Lung (tissue), 12 donors: ENCODE results near the gene LEKR1. TPM values are rescaled to one million over a fixed set of nuclear protein-coding genes. Genes with fewer than 3 reads are reported as not detected.
"Not testable (repeated sequence)": the region's sequence is repeated elsewhere in the genome, so short reads cannot be mapped to it uniquely, and the experiment has no call there.

Experiments used
- ATAC-seq: fragments of 200-7000 bp; cut with Tn5 transposase; one replicate; pipeline ENCODE4 v1.9.1; 2020; ENCODE audit warnings: moderate number of reproducible peaks; ENCODE audit not compliant: insufficient read depth, low FRiP score
- DNase-seq, 3 donors: peaks; one replicate each; pipeline ENCODE4 v3.0.0-alpha.2; 2013 to 2017
- H3K27ac ChIP-seq, 2 donors: one replicate each; pipeline ENCODE4 v1.5.1; 2013; ENCODE audit warnings: mild to moderate bottlenecking in 2 of 2, moderate library complexity in 2 of 2, control low read depth in 1 of 2, inconsistent platforms in 1 of 2, low read depth in 1 of 2, low read length in 1 of 2
- H3K27me3 ChIP-seq, 3 donors: one replicate each; pipeline ENCODE4 v1.5.1; 2013; ENCODE audit warnings: low read length in 2 of 3; ENCODE audit not compliant: control insufficient read depth in 3 of 3, insufficient read depth in 3 of 3
- H3K36me3 ChIP-seq, 4 donors: one replicate each; pipeline ENCODE4 v1.5.1; 2013; ENCODE audit warnings: low read length in 4 of 4, mild to moderate bottlenecking in 1 of 4, moderate library complexity in 1 of 4; ENCODE audit not compliant: control insufficient read depth in 4 of 4, insufficient read depth in 4 of 4
- H3K4me1 ChIP-seq, 5 donors: one replicate each; pipeline ENCODE4 v1.5.1; 2013; ENCODE audit warnings: low read length in 5 of 5, mild to moderate bottlenecking in 2 of 5, moderate library complexity in 1 of 5; ENCODE audit not compliant: control insufficient read depth in 5 of 5, insufficient read depth in 5 of 5
- H3K4me3 ChIP-seq: one replicate; pipeline ENCODE4 v1.5.1; 2013; ENCODE audit warnings: mild to moderate bottlenecking, control low read depth, moderate library complexity
- H3K9ac ChIP-seq, 2 donors: one replicate each; pipeline ENCODE4 v1.5.1; 2013; ENCODE audit warnings: low read length in 2 of 2, control low read depth in 1 of 2; ENCODE audit not compliant: insufficient read depth in 1 of 2
- H3K9me3 ChIP-seq, 4 donors: one replicate each; pipeline ENCODE4 v1.5.1; 2013; ENCODE audit warnings: low read length in 3 of 4, mild to moderate bottlenecking in 1 of 4, moderate library complexity in 1 of 4; ENCODE audit not compliant: control insufficient read depth in 4 of 4, insufficient read depth in 3 of 4
- WGBS, 2 donors: extraction: QIAGEN DNeasy Blood & Tissue Kit; methylation state at CpG; one replicate each; pipeline ENCODE4 v1.1.7; 2013; 5-methylcytosine and 5-hydroxymethylcytosine counted together
- polyA plus RNA-seq, 2 donors: library from polyadenylated mRNA; stranded (reverse); fragments of 200-250 nt; gene quantifications; one replicate each; pipeline ENCODE4 v1.2.1, GENCODE V29; 2013
- total RNA-seq, 2 donors: library from RNA; depleted of rRNA in 1 of 2; stranded (reverse); fragments of >200 nt in 1 of 2; gene quantifications; one replicate each; pipeline ENCODE4 v1.2.1, GENCODE V29; 2014 to 2021
- TF ChIP-seq, protein P1 (sequence below): IDR thresholded peaks from 2 replicates; pipeline ENCODE4 v1.5.1; 2012; ENCODE audit warnings: mild to moderate bottlenecking; ENCODE audit errors: control extremely low read depth, extremely low read depth
- donor health status: control.
- donor health status: control.
- donor health status: Bipolar disorder and iron deficiency.
- donor health status: healthy.
- donor health status: DM: yes; HTN: yes; CAD: no.

Gene LEKR1
- total and polyA plus RNA-seq, 4 donors, result 0.71 to 5.4 (median 3.2) TPM

DNA sequence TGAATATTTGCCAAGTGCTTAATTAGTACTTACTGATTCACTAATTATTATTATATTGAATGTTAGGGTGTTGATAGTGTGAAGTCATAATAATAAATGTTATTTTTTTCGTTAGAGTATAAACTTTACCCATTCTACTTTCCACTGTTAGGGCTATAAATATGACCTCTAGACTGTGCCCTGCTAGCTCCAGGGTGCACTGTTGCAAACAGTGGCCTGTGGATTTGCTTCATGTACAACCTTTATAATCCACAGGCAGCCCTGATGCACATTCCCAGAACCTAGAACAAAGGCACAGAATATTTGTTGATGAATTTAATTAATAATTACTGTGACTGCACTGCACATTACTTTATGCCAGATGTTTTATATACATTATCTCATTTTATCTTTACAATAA lies 28.8 kb upstream of the LEKR1 start:
- DNase-seq (no peak), ATAC-seq (no peak)
- peaks cover 0 to 2% (median 0%) of the 10 kb centered on the region in 5 donors for H3K4me1 ChIP-seq
- TF ChIP-seq, protein P1, sequence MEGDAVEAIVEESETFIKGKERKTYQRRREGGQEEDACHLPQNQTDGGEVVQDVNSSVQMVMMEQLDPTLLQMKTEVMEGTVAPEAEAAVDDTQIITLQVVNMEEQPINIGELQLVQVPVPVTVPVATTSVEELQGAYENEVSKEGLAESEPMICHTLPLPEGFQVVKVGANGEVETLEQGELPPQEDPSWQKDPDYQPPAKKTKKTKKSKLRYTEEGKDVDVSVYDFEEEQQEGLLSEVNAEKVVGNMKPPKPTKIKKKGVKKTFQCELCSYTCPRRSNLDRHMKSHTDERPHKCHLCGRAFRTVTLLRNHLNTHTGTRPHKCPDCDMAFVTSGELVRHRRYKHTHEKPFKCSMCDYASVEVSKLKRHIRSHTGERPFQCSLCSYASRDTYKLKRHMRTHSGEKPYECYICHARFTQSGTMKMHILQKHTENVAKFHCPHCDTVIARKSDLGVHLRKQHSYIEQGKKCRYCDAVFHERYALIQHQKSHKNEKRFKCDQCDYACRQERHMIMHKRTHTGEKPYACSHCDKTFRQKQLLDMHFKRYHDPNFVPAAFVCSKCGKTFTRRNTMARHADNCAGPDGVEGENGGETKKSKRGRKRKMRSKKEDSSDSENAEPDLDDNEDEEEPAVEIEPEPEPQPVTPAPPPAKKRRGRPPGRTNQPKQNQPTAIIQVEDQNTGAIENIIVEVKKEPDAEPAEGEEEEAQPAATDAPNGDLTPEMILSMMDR, result no peak
- no peak overlapping the region for H3K9ac ChIP-seq
- H3K4me3 ChIP-seq, result no peak overlapping the region
- no peaks in the 10 kb centered on the region for H3K27me3 ChIP-seq
- no peaks in the 10 kb centered on the region for H3K36me3 ChIP-seq
- no peak overlapping the region for H3K27ac ChIP-seq
- WGBS, 2 donors, result 76 to 79% methylated on average over 1 of the region's 1 CpG
- no peaks in the 10 kb centered on the region for H3K9me3 ChIP-seq

DNA sequence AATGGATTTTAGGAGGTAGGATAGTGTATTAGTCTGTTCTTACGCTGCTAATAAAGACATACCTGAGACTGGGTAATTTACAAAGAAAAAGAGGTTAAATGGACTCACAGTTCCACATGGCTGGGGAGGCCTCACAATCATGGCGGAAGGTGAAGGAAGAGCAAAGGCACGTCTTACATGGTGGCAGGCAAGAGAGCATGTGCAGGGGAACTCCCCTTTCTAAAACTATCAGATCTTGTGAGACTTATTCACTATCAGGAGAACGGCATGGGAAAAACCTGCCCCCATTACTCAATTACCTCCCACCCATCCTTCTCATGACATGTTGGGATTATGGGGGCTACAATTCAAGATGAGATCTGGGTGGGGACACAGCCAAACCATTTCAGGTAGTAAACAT lies 25.9 kb upstream of the LEKR1 start:
- ATAC-seq, DNase-seq, H3K9ac ChIP-seq, H3K4me3 ChIP-seq, H3K27ac ChIP-seq, H3K9me3 ChIP-seq, H3K36me3 ChIP-seq, H3K27me3 ChIP-seq, H3K4me1 ChIP-seq: not testable (repeated sequence)
- WGBS, 2 donors, result 87 to 98% methylated on average over 4 of the region's 4 CpGs

DNA sequence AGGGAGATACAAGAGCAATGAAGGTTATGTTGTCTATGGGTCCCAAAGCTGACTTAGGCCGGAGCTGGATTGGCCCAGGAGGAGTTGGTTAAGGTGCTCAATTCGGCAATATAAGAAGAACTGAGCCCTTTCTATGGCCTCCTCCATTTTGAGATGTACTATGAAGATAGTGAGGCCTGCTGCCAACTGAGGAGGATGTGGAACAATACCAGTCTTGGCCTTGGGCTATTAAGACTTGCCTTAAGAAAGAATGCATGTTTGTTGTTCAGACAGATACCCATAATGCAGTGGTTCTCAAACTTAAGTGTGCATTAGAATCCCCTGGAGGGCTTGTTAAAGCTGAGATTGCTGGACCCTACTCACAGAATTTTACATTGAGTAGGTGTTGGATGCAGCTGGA lies 24.4 kb upstream of the LEKR1 start:
- H3K9me3 ChIP-seq, result no peaks in the 10 kb centered on the region
- H3K27me3 ChIP-seq, result no peaks in the 10 kb centered on the region
- ATAC-seq, result no peak
- H3K36me3 ChIP-seq, result no peaks in the 10 kb centered on the region
- H3K4me1 ChIP-seq, result no peaks in the 10 kb centered on the region
- H3K27ac ChIP-seq, result no peak overlapping the region
- no peak overlapping the region for H3K4me3 ChIP-seq
- H3K9ac ChIP-seq, result no peak overlapping the region
- DNase-seq, result no peak
- TF ChIP-seq, protein P1, result no peak
- 96 to 98% methylated on average over 2 of the region's 2 CpGs for WGBS, 2 donors

DNA sequence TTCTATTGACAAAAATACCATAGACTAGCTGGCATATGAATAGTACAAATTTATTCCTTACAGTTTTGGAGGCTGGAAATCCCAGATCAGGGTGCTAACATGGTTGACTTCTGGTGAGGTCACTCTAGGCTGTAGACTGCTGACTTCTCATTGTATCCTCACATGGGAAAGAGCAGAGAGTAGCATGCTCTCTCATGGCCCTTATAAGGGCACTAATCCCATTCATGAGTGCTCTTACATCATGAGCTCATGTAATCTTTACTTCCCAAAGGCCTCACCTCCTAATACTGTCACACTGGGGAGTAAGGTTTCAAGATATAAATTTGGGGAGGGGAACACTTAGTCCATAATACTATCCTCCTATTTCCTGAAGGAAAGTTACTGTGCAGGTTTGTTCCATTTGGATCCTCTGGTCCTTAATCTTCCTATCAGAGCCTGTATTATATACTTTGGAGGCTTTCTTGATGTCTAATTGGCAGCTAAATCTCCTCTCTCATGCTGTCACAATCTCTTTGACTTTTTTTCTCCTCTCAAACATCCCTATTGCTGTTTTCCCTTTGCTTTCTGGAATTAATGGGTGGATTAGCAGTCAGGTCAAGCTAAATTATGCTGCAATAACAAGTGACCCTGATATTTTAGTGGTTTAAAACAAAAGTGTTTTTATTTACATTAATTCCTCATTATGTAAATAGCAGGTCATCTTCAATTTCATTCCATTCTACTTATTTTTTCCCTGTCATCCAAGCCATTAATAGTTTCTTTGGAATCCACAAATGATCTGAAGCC lies 23.1 kb upstream of the LEKR1 start:
- Histone ChIP-seq H3K27ac (no peak overlapping the region), H3K9ac (no peak overlapping the region), H3K4me1 (peaks cover 0 to 2% (median 0%) of the 10 kb centered on the region in 5 donors), H3K4me3 (no peak overlapping the region), H3K9me3 (no peaks in the 10 kb centered on the region), H3K36me3 (no peaks in the 10 kb centered on the region), H3K27me3 (no peaks in the 10 kb centered on the region)
- DNase-seq, result no peak
- ATAC-seq, result no peak
- TF ChIP-seq, protein P1, result no peak
